Superior temporal gyrus (tissue), 1 donor: ENCODE measurements around the gene PDSS2.
A peak's percentile ranks its signal among the peaks of the same experiment; 100 is the strongest.
"Not testable (repeated sequence)": the region's sequence is repeated elsewhere in the genome, so short reads cannot be mapped to it uniquely, and the experiment has no call there.

Experiments
- DNase-seq: peaks from one replicate; pipeline ENCODE4 v3.0.0-alpha.2; 2016; ENCODE audit errors: extremely low spot score

PDSS2 gene

GRCh38 chr6:107475360-107475759 is 16.0 kb upstream of the PDSS2 start:
- not testable (repeated sequence) for DNase-seq

GRCh38 chr6:107473660-107474059 is 14.3 kb upstream of the PDSS2 start:
- no peak for DNase-seq

- no peak for DNase-seq
Measured at GRCh38 chr6:107470364-107470763, 11.0 kb upstream of the PDSS2 start.

GRCh38 chr6:107466062-107466461 is 6.7 kb upstream of the PDSS2 start:
- no peak for DNase-seq

GRCh38 chr6:107460083-107460631 is 793 bp upstream of the PDSS2 start:
- DNase-seq: peak; percentile 61

- peak; percentile 31 for DNase-seq
Measured at GRCh38 chr6:107458672-107459282, 587 bp downstream of the PDSS2 start.

GRCh38 chr6:107448776-107449175 is 10.6 kb downstream of the PDSS2 start:
- no peak for DNase-seq

- DNase-seq: no peak
Measured at GRCh38 chr6:107447663-107448216, 11.6 kb downstream of the PDSS2 start.

- no peak for DNase-seq
Measured at GRCh38 chr6:107444277-107444676, 15.1 kb downstream of the PDSS2 start.

- DNase-seq: no peak
Measured at GRCh38 chr6:107443608-107444267, 15.6 kb downstream of the PDSS2 start.

GRCh38 chr6:107442938-107443607 is 16.3 kb downstream of the PDSS2 start:
- no peak for DNase-seq

GRCh38 chr6:107441682-107442081 is 17.7 kb downstream of the PDSS2 start:
- no peak for DNase-seq

GRCh38 chr6:107440936-107441335 is 18.4 kb downstream of the PDSS2 start:
- no peak for DNase-seq

- DNase-seq: no peak
Measured at GRCh38 chr6:107439406-107439805, 20.0 kb downstream of the PDSS2 start.

GRCh38 chr6:107437691-107438090 is 21.7 kb downstream of the PDSS2 start:
- DNase-seq: no peak

- DNase-seq: no peak
Measured at GRCh38 chr6:107436881-107437280, 22.5 kb downstream of the PDSS2 start.

GRCh38 chr6:107435798-107436197 is 23.6 kb downstream of the PDSS2 start:
- DNase-seq: no peak

GRCh38 chr6:107434812-107435211 is 24.6 kb downstream of the PDSS2 start:
- DNase-seq: no peak

- DNase-seq: not testable (repeated sequence)
Measured at GRCh38 chr6:107425951-107426350, 33.4 kb downstream of the PDSS2 start.

- DNase-seq: no peak
Measured at GRCh38 chr6:107423474-107423990, 35.8 kb downstream of the PDSS2 start.

- DNase-seq: no peak
Measured at GRCh38 chr6:107421696-107422256, 37.6 kb downstream of the PDSS2 start.

- no peak for DNase-seq
Measured at GRCh38 chr6:107419733-107420132, 39.6 kb downstream of the PDSS2 start.
